VCaP (cell line): ENCODE measurements around the gene FBLN7.
"Not testable (repeated sequence)": the region's sequence is repeated elsewhere in the genome, so short reads cannot be mapped to it uniquely, and the experiment has no call there.

Experiments used
- H3K27ac ChIP-seq: fragments of 450-650 bp; 2 replicates; pipeline ENCODE4 v1.5.1; 2017
- CTCF ChIP-seq: fragments of 450-650 bp; conservative IDR thresholded peaks from 2 replicates; pipeline ENCODE4 v1.5.1; 2017; ENCODE audit warnings: mild to moderate bottlenecking, moderate library complexity

FBLN7 gene

DNA sequence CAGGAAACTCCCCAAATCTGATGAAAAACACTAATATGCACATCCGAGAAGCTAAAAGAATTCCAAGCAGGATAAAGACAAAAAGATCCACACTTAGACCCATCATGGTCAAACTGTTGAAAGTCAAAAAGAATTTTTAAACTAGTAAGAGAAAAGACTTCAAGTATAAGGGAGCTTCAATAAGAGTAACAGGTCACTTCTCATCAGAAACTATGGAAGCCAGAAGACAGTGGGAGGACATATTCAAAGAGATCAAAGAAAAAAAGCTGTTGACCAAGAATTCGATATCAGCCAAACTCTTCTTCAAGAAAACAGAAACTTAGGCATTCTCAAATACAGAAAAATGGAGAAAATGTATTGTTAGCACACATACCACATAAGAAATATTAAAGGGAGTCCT, 66.2 kb downstream of the FBLN7 start:
- H3K27ac ChIP-seq = no peak overlapping the region
- TF ChIP-seq CTCF = no peak

DNA sequence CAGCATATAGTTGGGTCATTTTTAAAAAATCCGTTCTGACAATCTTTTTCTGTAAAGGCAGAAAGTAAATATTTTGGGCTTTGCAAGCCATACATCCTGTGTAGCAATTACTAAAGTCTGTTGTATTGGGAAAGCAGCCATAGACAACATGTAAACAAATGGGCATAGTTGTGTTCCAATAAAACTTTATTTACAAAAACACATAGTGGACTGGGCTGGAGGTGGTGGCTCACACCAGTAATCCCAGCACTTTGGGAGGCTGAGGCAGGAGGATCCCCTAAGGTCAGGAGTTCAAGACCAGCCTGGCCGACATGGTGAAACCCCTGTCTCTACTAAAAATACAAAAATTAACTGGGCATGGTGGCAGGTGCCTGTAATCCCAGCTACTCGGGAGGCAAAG, 69.7 kb downstream of the FBLN7 start:
- not testable (repeated sequence) for H3K27ac ChIP-seq

- peak; percentile 16; the same call in 1 of the 2 replicates for TF ChIP-seq CTCF
- H3K27ac ChIP-seq = no peak overlapping the region
These were observed 78.0 kb downstream of the FBLN7 start for GRCh38 chr2:112216167-112216566.

DNA sequence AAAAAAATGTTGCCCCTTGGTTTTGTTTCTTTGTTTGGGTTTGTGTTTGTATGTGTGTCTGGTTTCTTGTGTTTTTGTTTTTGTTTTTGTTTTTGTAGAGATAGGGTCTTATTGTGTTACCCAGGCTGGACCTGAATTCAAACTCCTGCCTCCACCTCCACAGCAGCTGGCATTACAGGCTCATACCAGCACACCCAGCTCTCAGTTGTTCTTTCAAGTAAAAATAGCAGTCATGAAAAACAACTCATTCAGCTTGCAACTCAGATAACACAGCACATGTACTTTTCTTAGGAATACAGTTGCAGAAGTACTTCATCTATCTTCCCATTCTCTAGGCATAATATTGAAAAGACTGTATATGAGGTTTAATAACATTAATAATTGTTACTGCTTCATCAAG, 79.7 kb downstream of the FBLN7 start:
- no peak overlapping the region for H3K27ac ChIP-seq
- TF ChIP-seq CTCF = no peak

DNA sequence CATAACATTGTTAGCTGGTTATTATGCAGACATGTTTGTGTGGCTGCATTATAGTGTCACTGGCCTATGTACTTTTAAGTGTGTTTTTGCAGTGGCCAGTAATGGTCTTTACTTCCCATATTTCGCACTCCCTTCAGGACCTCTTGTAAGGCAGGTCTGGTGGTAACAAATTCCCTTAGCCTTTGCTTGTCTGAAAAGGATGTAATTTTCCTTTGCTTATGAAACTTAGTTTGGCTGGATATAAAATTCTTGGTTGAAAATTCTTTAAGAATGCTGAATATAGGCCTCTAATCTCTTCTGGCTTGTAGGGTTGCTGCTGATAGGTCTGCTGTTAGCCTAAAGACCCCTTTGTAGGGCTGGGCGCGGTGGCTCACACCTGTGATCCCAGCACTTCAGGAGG, 82.0 kb downstream of the FBLN7 start:
- no peak overlapping the region for H3K27ac ChIP-seq
- TF ChIP-seq CTCF = no peak

DNA sequence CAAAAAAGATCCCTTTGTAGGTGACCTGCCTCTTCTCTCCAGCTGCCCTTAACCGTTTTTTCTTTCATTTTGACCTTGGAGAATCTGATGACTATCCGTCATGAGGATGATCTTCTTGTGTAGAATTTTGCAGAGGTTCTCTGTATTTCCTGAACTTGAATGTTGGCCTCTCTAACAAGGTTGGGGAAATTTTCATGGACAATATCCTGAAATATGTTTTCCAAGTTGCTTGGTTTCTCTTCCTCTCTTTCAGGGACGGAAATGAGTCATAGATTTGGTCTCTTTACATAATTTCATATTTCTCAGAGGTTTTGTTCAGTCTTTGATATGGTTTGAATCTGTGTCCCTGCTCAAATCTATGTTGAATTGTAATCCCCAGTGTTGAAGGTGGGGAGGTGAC, 82.6 kb downstream of the FBLN7 start:
- TF ChIP-seq CTCF = no peak
- H3K27ac ChIP-seq = no peak overlapping the region

- H3K27ac ChIP-seq = no peak overlapping the region
- TF ChIP-seq CTCF = no peak
These were observed 91.2 kb downstream of the FBLN7 start for GRCh38 chr2:112229348-112229747.

GRCh38 chr2:112230371-112230770, 92.2 kb downstream of the FBLN7 start:
- TF ChIP-seq CTCF = no peak
- H3K27ac ChIP-seq = no peak overlapping the region
